Smooth muscle cell (in vitro differentiated cells): ENCODE data around the gene UBASH3B. TPM values are rescaled to one million over a fixed set of nuclear protein-coding genes. Genes with fewer than 3 reads are reported as not detected.
A peak's percentile ranks its signal among the peaks of the same experiment; 100 is the strongest.

ENCODE experiments used
- DNase-seq: peaks from one replicate; lab custom pipeline; 2025; ENCODE audit not compliant: unreplicated experiment; lab: John Stamatoyannopoulos, UW
- H2AFZ ChIP-seq: fragments of 200-600 bp; sonication (generic); 2 replicates; pipeline ENCODE4 v1.6.0; 2016; ENCODE audit warnings: antibody characterized with exemption, low read depth, mild to moderate bottlenecking
- H3F3A ChIP-seq: fragments of 200-600 bp; sonication (generic); 2 replicates; pipeline ENCODE4 v1.6.0; 2017; ENCODE audit warnings: antibody characterized with exemption, low read depth
- H3K27ac ChIP-seq: fragments of 200-600 bp; sonication (generic); 2 replicates; pipeline ENCODE4 v1.5.1; 2016; ENCODE audit warnings: low read depth, mild to moderate bottlenecking
- H3K27me3 ChIP-seq: fragments of 200-600 bp; sonication (generic); 2 replicates; pipeline ENCODE4 v1.6.1; 2016; ENCODE audit warnings: low read depth, mild to moderate bottlenecking
- H3K36me3 ChIP-seq: fragments of 200-600 bp; sonication (generic); 2 replicates; pipeline ENCODE4 v1.5.1; 2016; ENCODE audit warnings: low read depth
- H3K4me1 ChIP-seq: fragments of 200-600 bp; sonication (generic); 2 replicates; pipeline ENCODE4 v1.5.1; 2016; ENCODE audit warnings: low read depth
- H3K4me2 ChIP-seq: fragments of 200-600 bp; sonication (generic); 2 replicates; pipeline ENCODE4 v1.6.0; 2016; ENCODE audit warnings: mild to moderate bottlenecking
- H3K4me3 ChIP-seq: fragments of 200-600 bp; sonication (generic); 2 replicates; pipeline ENCODE4 v1.5.1; 2016; ENCODE audit warnings: mild to moderate bottlenecking
- H3K79me2 ChIP-seq: fragments of 200-600 bp; sonication (generic); 2 replicates; pipeline ENCODE4 v1.6.0; 2016; ENCODE audit warnings: low read depth, mild to moderate bottlenecking
- H3K9ac ChIP-seq: fragments of 200-600 bp; sonication (generic); 2 replicates; pipeline ENCODE4 v1.6.0; 2016; ENCODE audit warnings: low read depth
- H3K9me3 ChIP-seq: fragments of 200-600 bp; sonication (generic); replicated peaks from 2 replicates; pipeline ENCODE4 v1.5.1; 2016; ENCODE audit warnings: low read depth
- H4K20me1 ChIP-seq: fragments of 200-600 bp; sonication (generic); 2 replicates; pipeline ENCODE4 v1.6.0; 2016; ENCODE audit warnings: low read depth
- WGBS: methylation state at CpG from one replicate; pipeline ENCODE4 v1.1.7; 2016; ENCODE audit warnings: low lambda C conversion rate; 5-methylcytosine and 5-hydroxymethylcytosine counted together
- polyA plus RNA-seq: library from polyadenylated mRNA; unstranded; fragments of >200 nt; fragmentation: Nextera tagmentation; extraction: Ambion mirVana; gene quantifications from 2 replicates; pipeline ENCODE4 v1.2.1, GENCODE V29; 2016
- total RNA-seq: library from RNA; depleted of rRNA; stranded (reverse); fragments of >200 nt; gene quantifications from 2 replicates; pipeline ENCODE4 v1.2.3, GENCODE V29; 2014
- TF ChIP-seq, protein P1 (sequence below): fragments of 200-600 bp; sonication (generic); IDR thresholded peaks from 2 replicates; pipeline ENCODE4 v1.5.1; 2017; ENCODE audit warnings: borderline replicate concordance, mild to moderate bottlenecking, antibody characterized with exemption; ENCODE audit not compliant: insufficient read depth, poor library complexity, severe bottlenecking

UBASH3B gene
- total and polyA plus RNA-seq, 2 experiments from 2014 or later, result 15.8 to 30.5 TPM

- Histone ChIP-seq H3K4me1 (peaks cover 8% of the 10 kb centered on the region), H3K4me2 (peak overlapping the region; percentile 46), H3K9ac (peak overlapping the region; percentile 90), H3F3A (peaks cover 13% of the 10 kb centered on the region), H3K27me3 (no peaks in the 10 kb centered on the region), H3K4me3 (no peak overlapping the region), H3K79me2 (no peaks in the 10 kb centered on the region), H3K27ac (peak overlapping the region; percentile 99), H3K36me3 (peaks cover 5% of the 10 kb centered on the region), H2AFZ (no peak overlapping the region), H3K9me3 (no peaks in the 10 kb centered on the region), H4K20me1 (no peaks in the 10 kb centered on the region)
- no peak for DNase-seq
- TF ChIP-seq, protein P1, sequence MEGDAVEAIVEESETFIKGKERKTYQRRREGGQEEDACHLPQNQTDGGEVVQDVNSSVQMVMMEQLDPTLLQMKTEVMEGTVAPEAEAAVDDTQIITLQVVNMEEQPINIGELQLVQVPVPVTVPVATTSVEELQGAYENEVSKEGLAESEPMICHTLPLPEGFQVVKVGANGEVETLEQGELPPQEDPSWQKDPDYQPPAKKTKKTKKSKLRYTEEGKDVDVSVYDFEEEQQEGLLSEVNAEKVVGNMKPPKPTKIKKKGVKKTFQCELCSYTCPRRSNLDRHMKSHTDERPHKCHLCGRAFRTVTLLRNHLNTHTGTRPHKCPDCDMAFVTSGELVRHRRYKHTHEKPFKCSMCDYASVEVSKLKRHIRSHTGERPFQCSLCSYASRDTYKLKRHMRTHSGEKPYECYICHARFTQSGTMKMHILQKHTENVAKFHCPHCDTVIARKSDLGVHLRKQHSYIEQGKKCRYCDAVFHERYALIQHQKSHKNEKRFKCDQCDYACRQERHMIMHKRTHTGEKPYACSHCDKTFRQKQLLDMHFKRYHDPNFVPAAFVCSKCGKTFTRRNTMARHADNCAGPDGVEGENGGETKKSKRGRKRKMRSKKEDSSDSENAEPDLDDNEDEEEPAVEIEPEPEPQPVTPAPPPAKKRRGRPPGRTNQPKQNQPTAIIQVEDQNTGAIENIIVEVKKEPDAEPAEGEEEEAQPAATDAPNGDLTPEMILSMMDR, result no peak
- WGBS, result 92% methylated on average over 5 of the region's 5 CpGs
These were observed 147.4 kb downstream of the UBASH3B start for GRCh38 chr11:122802876-122803275.

DNA sequence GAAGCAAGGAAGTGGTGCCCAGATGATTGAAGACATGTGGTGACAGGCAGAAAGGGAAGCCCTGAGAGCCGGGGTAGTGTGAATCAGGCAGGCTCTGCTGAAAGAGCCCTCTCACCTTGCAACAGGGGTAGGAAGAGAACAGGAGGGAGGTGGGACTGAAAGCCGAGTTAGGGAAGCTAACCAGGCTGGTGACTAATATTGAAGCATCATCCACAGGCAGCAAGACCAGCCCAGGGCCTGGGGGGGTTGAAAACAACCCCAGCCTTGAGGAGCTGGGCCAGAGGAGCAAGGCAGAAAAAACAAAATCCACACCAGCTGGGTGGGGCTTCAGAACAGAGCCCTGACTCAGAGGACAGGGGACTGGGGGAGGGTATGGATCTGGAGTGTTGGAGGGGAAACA, 147.8 kb downstream of the UBASH3B start:
- no peak overlapping the region for H3K4me3 ChIP-seq
- DNase-seq, result no peak
- no peaks in the 10 kb centered on the region for H3K79me2 ChIP-seq
- peak overlapping the region; percentile 99 for H3K27ac ChIP-seq
- H3F3A ChIP-seq, result peaks cover 16% of the 10 kb centered on the region
- TF ChIP-seq, protein P1, result no peak
- peak overlapping the region; percentile 90 for H3K9ac ChIP-seq
- no peaks in the 10 kb centered on the region for H4K20me1 ChIP-seq
- H3K9me3 ChIP-seq, result no peaks in the 10 kb centered on the region
- peak overlapping the region; percentile 46 for H3K4me2 ChIP-seq
- peaks cover 4% of the 10 kb centered on the region for H3K36me3 ChIP-seq
- H3K4me1 ChIP-seq, result peaks cover 12% of the 10 kb centered on the region
- H2AFZ ChIP-seq, result no peak overlapping the region
- 38% methylated on average over 2 of the region's 2 CpGs for WGBS
- no peaks in the 10 kb centered on the region for H3K27me3 ChIP-seq

DNA sequence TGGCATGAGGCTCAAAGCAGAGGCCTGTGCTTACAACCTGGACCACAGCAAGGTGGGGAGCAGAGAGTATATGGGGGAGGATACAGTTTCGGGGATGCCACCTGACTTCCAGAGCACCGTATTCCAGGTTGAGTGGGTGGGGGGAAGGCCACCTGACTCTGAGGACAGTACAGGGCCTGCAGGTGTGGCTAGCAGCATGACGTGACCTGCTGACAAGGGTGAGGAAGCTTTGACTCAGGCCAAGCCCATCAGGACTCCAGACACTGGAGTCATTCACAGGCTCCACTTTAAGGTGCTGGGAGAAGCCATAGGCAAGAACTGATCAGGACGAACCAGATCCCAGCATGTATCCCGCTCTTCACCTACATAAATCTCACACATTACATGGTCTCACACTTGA, 148.2 kb downstream of the UBASH3B start:
- WGBS, result 85% methylated on average over 5 of the region's 5 CpGs
- Histone ChIP-seq H3F3A (peaks cover 16% of the 10 kb centered on the region), H3K9me3 (no peaks in the 10 kb centered on the region), H3K79me2 (no peaks in the 10 kb centered on the region), H3K36me3 (peaks cover 4% of the 10 kb centered on the region), H3K4me2 (peak overlapping the region; percentile 44), H3K4me3 (no peak overlapping the region), H3K27me3 (no peaks in the 10 kb centered on the region), H4K20me1 (no peaks in the 10 kb centered on the region), H3K4me1 (peaks cover 14% of the 10 kb centered on the region), H3K9ac (peak overlapping the region; percentile 90), H3K27ac (peak overlapping the region; percentile 99), H2AFZ (no peak overlapping the region)
- TF ChIP-seq, protein P1, result no peak
- DNase-seq, result no peak

GRCh38 chr11:122804161-122804560, 148.6 kb downstream of the UBASH3B start:
- H3F3A ChIP-seq, result peaks cover 16% of the 10 kb centered on the region
- 55% methylated on average over 4 of the region's 4 CpGs for WGBS
- H3K27ac ChIP-seq, result peak overlapping the region; percentile 99
- peak overlapping the region; percentile 44 for H3K4me2 ChIP-seq
- no peak overlapping the region for H3K4me3 ChIP-seq
- no peak for DNase-seq
- H4K20me1 ChIP-seq, result no peaks in the 10 kb centered on the region
- H3K79me2 ChIP-seq, result no peaks in the 10 kb centered on the region
- TF ChIP-seq, protein P1, result no peak
- H3K36me3 ChIP-seq, result no peaks in the 10 kb centered on the region
- H3K27me3 ChIP-seq, result no peaks in the 10 kb centered on the region
- H3K9me3 ChIP-seq, result no peaks in the 10 kb centered on the region
- H3K4me1 ChIP-seq, result peaks cover 14% of the 10 kb centered on the region
- peak overlapping the region; percentile 90 for H3K9ac ChIP-seq
- H2AFZ ChIP-seq, result no peak overlapping the region
